Muscle layer of duodenum (tissue), 2 donors: ENCODE data around the gene ZSCAN26.
"Not testable (repeated sequence)": the region's sequence is repeated elsewhere in the genome, so short reads cannot be mapped to it uniquely, and the experiment has no call there.

ENCODE experiments used
- H3K27ac ChIP-seq: one replicate; pipeline ENCODE4 v1.7.0; 2013; ENCODE audit warnings: mild to moderate bottlenecking, low read length
- H3K27me3 ChIP-seq: one replicate; pipeline ENCODE4 v1.7.0; 2013; ENCODE audit warnings: low read depth, mild to moderate bottlenecking, control low read depth, low read length
- H3K36me3 ChIP-seq, 2 donors: one replicate each; pipeline ENCODE4 v1.7.0; 2013; ENCODE audit warnings: low read length in 2 of 2, control low read depth in 1 of 2, mild to moderate bottlenecking in 1 of 2; ENCODE audit not compliant: insufficient read depth in 2 of 2, control insufficient read depth in 1 of 2
- H3K4me1 ChIP-seq, 2 donors: one replicate each; pipeline ENCODE4 v1.7.0; 2013; ENCODE audit warnings: low read length in 2 of 2, mild to moderate bottlenecking in 2 of 2, control low read depth in 1 of 2, moderate library complexity in 1 of 2; ENCODE audit not compliant: insufficient read depth in 2 of 2, control insufficient read depth in 1 of 2
- H3K4me3 ChIP-seq, 2 donors: one replicate each; pipeline ENCODE4 v1.7.0; 2013; ENCODE audit warnings: low read length in 2 of 2, low read depth in 1 of 2, mild to moderate bottlenecking in 1 of 2
- H3K9me3 ChIP-seq, 2 donors: one replicate each; pipeline ENCODE4 v1.7.0; 2013; ENCODE audit warnings: low read length in 2 of 2, control low read depth in 1 of 2, mild to moderate bottlenecking in 1 of 2; ENCODE audit not compliant: control insufficient read depth in 1 of 2
- donor health status: healthy.

The ZSCAN26 gene

GRCh38 chr6:28282926-28283325 lies 16.0 kb downstream of the ZSCAN26 start:
- H3K4me1 ChIP-seq: peaks cover 0 to 11% of the 10 kb centered on the region in 2 donors
- no peak overlapping the region for H3K27ac ChIP-seq
- H3K9me3 ChIP-seq: no peaks in the 10 kb centered on the region
- H3K4me3 ChIP-seq: peak overlapping the region in 1 of 2 donors; percentile 78
- H3K27me3 ChIP-seq: no peaks in the 10 kb centered on the region
- peaks cover 11 to 40% of the 10 kb centered on the region in 2 donors for H3K36me3 ChIP-seq

GRCh38 chr6:28291573-28291972 lies 24.6 kb downstream of the ZSCAN26 start:
- Histone ChIP-seq H3K27ac (no peak overlapping the region), H3K4me3 (no peak overlapping the region), H3K9me3 (no peaks in the 10 kb centered on the region), H3K36me3 (peaks cover 12 to 27% of the 10 kb centered on the region in 2 donors), H3K27me3 (no peaks in the 10 kb centered on the region), H3K4me1 (no peaks in the 10 kb centered on the region)

DNA sequence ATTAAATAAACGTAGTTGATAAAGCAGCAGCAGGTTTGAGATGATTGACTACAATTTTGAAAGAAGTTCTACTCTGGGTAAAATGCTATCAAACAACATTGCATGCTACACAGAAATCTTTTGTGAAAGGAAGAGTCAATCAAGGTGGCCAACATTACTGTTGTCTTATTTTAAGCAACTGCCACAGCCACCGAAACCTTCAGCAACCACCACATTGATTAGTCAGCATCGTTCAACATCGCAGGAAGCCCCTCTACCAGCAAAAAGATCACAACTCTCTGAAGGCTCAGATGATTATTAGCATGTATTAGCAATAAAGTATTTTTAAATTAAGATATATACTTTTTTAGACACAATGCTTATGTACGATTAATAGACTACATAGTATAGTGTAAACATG lies 28.4 kb downstream of the ZSCAN26 start:
- H3K36me3 ChIP-seq: peaks cover 9 to 35% of the 10 kb centered on the region in 2 donors

GRCh38 chr6:28296520-28297060 lies 29.6 kb downstream of the ZSCAN26 start:
- H3K4me3 ChIP-seq: no peak overlapping the region
- H3K4me1 ChIP-seq: no peaks in the 10 kb centered on the region
- H3K27ac ChIP-seq: no peak overlapping the region
- H3K27me3 ChIP-seq: no peaks in the 10 kb centered on the region
- H3K36me3 ChIP-seq: peaks cover 15 to 47% of the 10 kb centered on the region in 2 donors
- H3K9me3 ChIP-seq: no peaks in the 10 kb centered on the region

More for the DNA sequence above, 28.4 kb downstream of the ZSCAN26 start:
- no peaks in the 10 kb centered on the region for H3K9me3 ChIP-seq
- H3K4me1 ChIP-seq: no peaks in the 10 kb centered on the region
- H3K4me3 ChIP-seq: no peak overlapping the region
- H3K27me3 ChIP-seq: no peaks in the 10 kb centered on the region
- H3K27ac ChIP-seq: no peak overlapping the region

DNA sequence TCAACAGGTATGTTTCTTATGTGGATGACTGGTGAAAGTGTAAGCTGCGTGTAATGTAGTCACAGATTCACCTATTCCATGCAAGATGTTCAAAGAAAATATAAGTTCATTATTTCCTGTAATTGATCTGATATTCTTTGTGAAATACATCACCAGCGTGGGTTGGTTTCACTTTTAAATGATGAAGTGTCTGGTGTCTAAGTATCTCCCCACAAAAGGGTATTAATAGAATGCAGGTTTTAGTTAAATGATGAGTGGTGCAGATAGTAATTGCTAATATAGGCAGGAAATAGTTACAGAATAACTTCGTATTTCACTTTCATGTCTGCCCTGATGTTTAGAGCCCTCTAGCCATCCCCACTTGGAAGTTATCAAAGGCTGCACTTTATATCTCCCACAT lies 36.6 kb downstream of the ZSCAN26 start:
- Histone ChIP-seq H3K9me3 (peaks cover 0 to 12% of the 10 kb centered on the region in 2 donors), H3K4me1 (no peaks in the 10 kb centered on the region), H3K4me3 (no peak overlapping the region), H3K36me3 (peaks cover 6 to 43% of the 10 kb centered on the region in 2 donors), H3K27ac (no peak overlapping the region), H3K27me3 (no peaks in the 10 kb centered on the region)

DNA sequence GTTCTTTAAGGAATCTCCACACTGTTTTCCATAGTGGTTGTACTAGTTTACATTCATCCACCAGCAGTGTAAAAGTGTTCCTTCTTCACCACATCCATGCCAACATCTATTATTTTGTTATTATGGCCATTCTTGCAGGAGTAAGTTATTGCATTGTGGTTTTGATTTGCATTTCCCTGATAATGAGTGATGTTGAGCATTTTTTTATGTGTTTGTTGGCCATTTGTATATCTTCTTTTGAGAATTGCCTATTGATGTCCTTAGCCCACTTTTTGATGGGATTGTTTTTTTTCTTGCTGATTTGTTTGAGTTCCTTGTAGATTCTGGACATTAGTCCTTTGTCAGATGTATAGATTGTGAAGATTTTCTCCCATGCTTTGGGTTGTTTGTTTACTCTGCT lies 39.4 kb downstream of the ZSCAN26 start:
- H3K27me3 ChIP-seq, H3K4me1 ChIP-seq, H3K4me3 ChIP-seq, H3K27ac ChIP-seq: not testable (repeated sequence)
- Histone ChIP-seq H3K9me3 (peaks cover 2 to 16% of the 10 kb centered on the region in 2 donors), H3K36me3 (peaks cover 2 to 26% of the 10 kb centered on the region in 2 donors)

DNA sequence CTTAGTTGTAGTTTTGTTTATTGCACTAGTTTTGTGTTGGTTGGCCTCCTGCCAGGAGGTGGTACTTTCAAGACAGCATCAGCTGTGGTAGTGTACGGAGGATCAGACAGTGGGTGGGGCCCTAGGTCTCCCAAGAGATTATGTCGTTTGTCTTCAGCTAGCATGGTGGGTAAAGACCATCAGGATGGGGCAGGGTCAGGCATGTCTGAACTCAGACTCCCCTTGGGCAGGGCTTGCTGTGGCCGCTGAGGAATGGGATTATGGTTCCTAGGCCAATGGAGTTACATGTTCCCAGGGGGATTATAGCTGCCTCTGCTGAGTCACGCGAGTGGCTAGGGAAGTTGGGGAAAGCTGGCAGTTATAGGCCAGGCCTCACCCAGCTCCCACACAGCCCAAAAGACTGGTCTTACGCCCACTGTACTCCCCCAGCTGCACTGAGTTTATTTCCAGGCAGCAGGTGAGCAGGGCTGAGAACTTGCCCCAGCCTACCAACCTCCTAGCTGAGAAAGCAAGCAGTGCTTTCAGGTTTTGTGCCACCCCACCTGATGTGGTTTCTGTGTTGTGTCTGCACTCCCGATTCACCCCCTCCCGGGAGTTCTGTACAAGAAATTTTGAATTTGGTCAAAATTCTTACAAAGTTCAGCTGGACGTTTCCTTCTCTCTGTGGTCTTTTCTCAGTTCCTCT lies 44.3 kb downstream of the ZSCAN26 start:
- Histone ChIP-seq H3K9me3 (peaks cover 2 to 11% of the 10 kb centered on the region in 2 donors), H3K4me3 (no peak overlapping the region), H3K4me1 (no peaks in the 10 kb centered on the region), H3K36me3 (peaks cover 0 to 9% of the 10 kb centered on the region in 2 donors), H3K27me3 (no peaks in the 10 kb centered on the region), H3K27ac (no peak overlapping the region)

- H3K4me1 ChIP-seq: no peaks in the 10 kb centered on the region
- H3K9me3 ChIP-seq: peaks cover 2 to 5% of the 10 kb centered on the region in 2 donors
- H3K27me3 ChIP-seq: no peaks in the 10 kb centered on the region
- no peak overlapping the region for H3K4me3 ChIP-seq
- no peak overlapping the region for H3K27ac ChIP-seq
- peaks cover 0 to 9% of the 10 kb centered on the region in 2 donors for H3K36me3 ChIP-seq
These were observed 46.0 kb downstream of the ZSCAN26 start for GRCh38 chr6:28312939-28313338.

- peaks cover 0 to 13% of the 10 kb centered on the region in 2 donors for H3K36me3 ChIP-seq
- no peaks in the 10 kb centered on the region for H3K4me1 ChIP-seq
- no peaks in the 10 kb centered on the region for H3K27me3 ChIP-seq
- H3K9me3 ChIP-seq: peaks cover 2 to 5% of the 10 kb centered on the region in 2 donors
- no peak overlapping the region for H3K4me3 ChIP-seq
- H3K27ac ChIP-seq: no peak overlapping the region
These were observed 48.7 kb downstream of the ZSCAN26 start for GRCh38 chr6:28315628-28316027.

- H3K36me3 ChIP-seq: peaks cover 0 to 17% of the 10 kb centered on the region in 2 donors
- H3K4me1 ChIP-seq, H3K9me3 ChIP-seq, H3K4me3 ChIP-seq, H3K27me3 ChIP-seq, H3K27ac ChIP-seq: not testable (repeated sequence)
These were observed 50.9 kb downstream of the ZSCAN26 start for GRCh38 chr6:28317866-28318265.

DNA sequence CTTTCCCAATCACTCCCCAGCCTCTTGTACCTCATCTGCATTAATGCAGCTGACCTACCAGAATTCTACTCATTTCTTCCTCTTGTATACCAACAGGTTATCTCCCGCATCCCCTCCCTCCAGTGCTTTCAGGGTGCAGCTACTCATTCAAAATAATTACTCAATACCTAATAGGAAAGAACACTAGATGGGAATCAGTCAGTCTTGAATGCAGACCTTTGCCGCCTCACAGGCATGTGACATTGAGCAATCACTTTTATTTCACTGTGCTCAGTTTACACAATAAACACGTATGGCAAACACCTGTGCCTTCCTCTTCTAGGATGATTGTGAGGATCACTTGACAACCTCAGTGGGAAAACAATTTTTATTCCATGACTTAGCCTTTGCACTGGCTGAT lies 55.7 kb downstream of the ZSCAN26 start:
- Histone ChIP-seq H3K4me1 (no peaks in the 10 kb centered on the region), H3K4me3 (no peak overlapping the region), H3K36me3 (peaks cover 22 to 59% of the 10 kb centered on the region in 2 donors), H3K27me3 (no peaks in the 10 kb centered on the region), H3K27ac (no peak overlapping the region), H3K9me3 (peaks cover 25 to 47% of the 10 kb centered on the region in 2 donors)
